ENCODE data around the gene FZD10. TPM values are rescaled to one million over a fixed set of nuclear protein-coding genes. Genes with fewer than 3 reads are reported as not detected.

Gene FZD10
- total RNA-seq, 3 donors from 2014 or later (not counting 1 experiment from before 2014, with no cell fraction given), result not detected

- no peaks in the 10 kb centered on the region for H3K4me1 Mint-ChIP-seq
- 56% methylated on average over 11 of the region's 11 CpGs for WGBS (ENCODE audit: insufficient coverage)
- H3K27ac ChIP-seq (ENCODE audit: low read length), result no peak overlapping the region
- intact Hi-C loops (cut with micrococcal nuclease), result no loop called here
- ATAC-seq (no peak), DNase-seq (no peak)
- no peak overlapping the region for H3K27ac Mint-ChIP-seq
- H3K27me3 ChIP-seq (ENCODE audit: control insufficient read depth, insufficient read depth, low read length), result no peaks in the 10 kb centered on the region
- H3K36me3 Mint-ChIP-seq, result no peaks in the 10 kb centered on the region
- no peak overlapping the region for H3K4me3 Mint-ChIP-seq
- no peak overlapping the region for H3K4me3 ChIP-seq (ENCODE audit: low read length)
- H3K9me3 Mint-ChIP-seq, result no peaks in the 10 kb centered on the region
- H3K4me1 ChIP-seq (ENCODE audit: control insufficient read depth, insufficient read depth, low read length), result no peaks in the 10 kb centered on the region
- TF ChIP-seq CTCF (IDR thresholded peaks at IDR 0.05), result no peak
- peaks cover 0 to 4% of the 10 kb centered on the region in 2 donors for H3K27me3 Mint-ChIP-seq (ENCODE audit: low read depth in 2 of 2)
- H3K9me3 ChIP-seq (ENCODE audit: control insufficient read depth, insufficient read depth, low read length), result peaks cover 3% of the 10 kb centered on the region
- no peaks in the 10 kb centered on the region for H3K36me3 ChIP-seq (ENCODE audit: control insufficient read depth, insufficient read depth, low read length)
These were observed 40.9 kb downstream of the FZD10 start for GRCh38 chr12:130203151-130203550.

GRCh38 chr12:130204541-130204953, 42.3 kb downstream of the FZD10 start:
- no peak for TF ChIP-seq CTCF (IDR thresholded peaks at IDR 0.05)
- H3K27me3 Mint-ChIP-seq (ENCODE audit: low read depth in 2 of 2), result peaks cover 0 to 4% of the 10 kb centered on the region in 2 donors
- Histone ChIP-seq H3K4me1 (ENCODE audit: control insufficient read depth, insufficient read depth, low read length) (no peaks in the 10 kb centered on the region), H3K9me3 (ENCODE audit: control insufficient read depth, insufficient read depth, low read length) (peaks cover 3% of the 10 kb centered on the region), H3K36me3 (ENCODE audit: control insufficient read depth, insufficient read depth, low read length) (no peaks in the 10 kb centered on the region), H3K27ac (ENCODE audit: low read length) (no peak overlapping the region), H3K27me3 (ENCODE audit: control insufficient read depth, insufficient read depth, low read length) (no peaks in the 10 kb centered on the region), H3K4me3 (ENCODE audit: low read length) (no peak overlapping the region)
- no peak overlapping the region for H3K27ac Mint-ChIP-seq
- intact Hi-C loops (cut with micrococcal nuclease), result no loop called here
- ATAC-seq (no peak), DNase-seq (no peak)
- no peaks in the 10 kb centered on the region for H3K36me3 Mint-ChIP-seq
- H3K4me3 Mint-ChIP-seq, result no peak overlapping the region
- no peaks in the 10 kb centered on the region for H3K4me1 Mint-ChIP-seq
- no peaks in the 10 kb centered on the region for H3K9me3 Mint-ChIP-seq
- WGBS (ENCODE audit: insufficient coverage), result 79% methylated on average over 12 of the region's 12 CpGs

- intact Hi-C loops (cut with micrococcal nuclease), result no loop called here
- Mint-ChIP-seq H3K9me3 (no peaks in the 10 kb centered on the region), H3K27ac (no peak overlapping the region), H3K36me3 (no peaks in the 10 kb centered on the region), H3K4me1 (no peaks in the 10 kb centered on the region), H3K4me3 (no peak overlapping the region), H3K27me3 (ENCODE audit: low read depth in 2 of 2) (peaks cover 0 to 3% of the 10 kb centered on the region in 2 donors)
- Histone ChIP-seq H3K4me1 (ENCODE audit: control insufficient read depth, insufficient read depth, low read length) (no peaks in the 10 kb centered on the region), H3K4me3 (ENCODE audit: low read length) (no peak overlapping the region), H3K9me3 (ENCODE audit: control insufficient read depth, insufficient read depth, low read length) (peaks cover 3% of the 10 kb centered on the region), H3K27ac (ENCODE audit: low read length) (no peak overlapping the region), H3K36me3 (ENCODE audit: control insufficient read depth, insufficient read depth, low read length) (no peaks in the 10 kb centered on the region), H3K27me3 (ENCODE audit: control insufficient read depth, insufficient read depth, low read length) (no peaks in the 10 kb centered on the region)
- DNase-seq (no peak), ATAC-seq (no peak)
- TF ChIP-seq CTCF (IDR thresholded peaks at IDR 0.05), result no peak
- 63% methylated on average over 6 of the region's 6 CpGs for WGBS (ENCODE audit: insufficient coverage)
These were observed 43.2 kb downstream of the FZD10 start for GRCh38 chr12:130205495-130205894.

GRCh38 chr12:130212384-130212989, 50.2 kb downstream of the FZD10 start:
- no peaks in the 10 kb centered on the region for H3K9me3 ChIP-seq (ENCODE audit: control insufficient read depth, insufficient read depth, low read length)
- WGBS (ENCODE audit: insufficient coverage), result 52% methylated on average over 8 of the region's 9 CpGs
- no peaks in the 10 kb centered on the region for H3K4me1 ChIP-seq (ENCODE audit: control insufficient read depth, insufficient read depth, low read length)
- intact Hi-C loops (cut with micrococcal nuclease), result no loop called here
- ATAC-seq, result no peak
- no peak overlapping the region for H3K4me3 ChIP-seq (ENCODE audit: low read length)
- no peak overlapping the region for H3K27ac ChIP-seq (ENCODE audit: low read length)
- H3K27me3 ChIP-seq (ENCODE audit: control insufficient read depth, insufficient read depth, low read length), result no peaks in the 10 kb centered on the region
- H3K27me3 Mint-ChIP-seq (ENCODE audit: low read depth in 2 of 2), result peaks cover 0 to 7% of the 10 kb centered on the region in 2 donors
- peaks cover 6% of the 10 kb centered on the region in 2 donors for H3K9me3 Mint-ChIP-seq
- TF ChIP-seq CTCF (IDR thresholded peaks at IDR 0.05), result no peak
- no peak overlapping the region for H3K4me3 Mint-ChIP-seq
- no peaks in the 10 kb centered on the region for H3K4me1 Mint-ChIP-seq
- H3K36me3 Mint-ChIP-seq, result no peaks in the 10 kb centered on the region
- H3K27ac Mint-ChIP-seq, result no peak overlapping the region
- no peaks in the 10 kb centered on the region for H3K36me3 ChIP-seq (ENCODE audit: control insufficient read depth, insufficient read depth, low read length)
- DNase-seq, result no peak
